ENCODE measurements around the gene PTGFRN.
A peak's percentile ranks its signal among the peaks of the same experiment; 100 is the strongest.

The PTGFRN gene

GRCh38 chr1:116982319-116983004 lies 72.7 kb downstream of the PTGFRN start:
- DNase-seq = no peak

- DNase-seq = no peak
These were observed 73.4 kb downstream of the PTGFRN start for GRCh38 chr1:116983112-116983511.

- no peak for DNase-seq
These were observed 74.0 kb downstream of the PTGFRN start for GRCh38 chr1:116983678-116984077.

- no peak for DNase-seq
These were observed 74.9 kb downstream of the PTGFRN start for GRCh38 chr1:116984406-116985160.

- no peak for DNase-seq
These were observed 76.9 kb downstream of the PTGFRN start for GRCh38 chr1:116986421-116987255.

GRCh38 chr1:116987256-116987555 lies 77.5 kb downstream of the PTGFRN start:
- DNase-seq = no peak

GRCh38 chr1:116988248-116988647 lies 78.5 kb downstream of the PTGFRN start:
- DNase-seq = no peak

- DNase-seq = no peak
These were observed 79.2 kb downstream of the PTGFRN start for GRCh38 chr1:116988908-116989307.

- DNase-seq = no peak
These were observed 80.1 kb downstream of the PTGFRN start for GRCh38 chr1:116989835-116990234.

GRCh38 chr1:116990612-116991151 lies 81.0 kb downstream of the PTGFRN start:
- peak; percentile 78 for DNase-seq

GRCh38 chr1:116991171-116991845 lies 81.6 kb downstream of the PTGFRN start:
- DNase-seq = no peak

- DNase-seq = no peak
These were observed 82.2 kb downstream of the PTGFRN start for GRCh38 chr1:116991918-116992317.

- no peak for DNase-seq
These were observed 83.6 kb downstream of the PTGFRN start for GRCh38 chr1:116993286-116993685.

- no peak for DNase-seq
These were observed 84.7 kb downstream of the PTGFRN start for GRCh38 chr1:116994411-116994810.

GRCh38 chr1:116997066-116997465 lies 87.3 kb downstream of the PTGFRN start:
- no peak for DNase-seq

GRCh38 chr1:116997636-116998035 lies 87.9 kb downstream of the PTGFRN start:
- no peak for DNase-seq

GRCh38 chr1:116999596-116999995 lies 89.9 kb downstream of the PTGFRN start:
- DNase-seq = no peak

- DNase-seq = no peak
These were observed 90.4 kb downstream of the PTGFRN start for GRCh38 chr1:117000142-117000541.

GRCh38 chr1:117001254-117001927 lies 91.7 kb downstream of the PTGFRN start, which contains the start of gene CD101:
Gene CD101 (plus strand): TSS chr1:117001760. CDS start chr1:117001818, 58 bp downstream.
- DNase-seq = no peak

- no peak for DNase-seq
These were observed 93.6 kb downstream of the PTGFRN start for GRCh38 chr1:117003223-117003875.

- no peak for DNase-seq
These were observed 98.0 kb downstream of the PTGFRN start for GRCh38 chr1:117007719-117008013.

- no peak for DNase-seq
These were observed 98.9 kb downstream of the PTGFRN start for GRCh38 chr1:117008656-117009055.

Data from NCI-H1694 (cell line).